Uterus (tissue), 4 donors: ENCODE results near the gene CDH24. TPM values are rescaled to one million over a fixed set of nuclear protein-coding genes. Genes with fewer than 3 reads are reported as not detected.
"Not testable (repeated sequence)": the region's sequence is repeated elsewhere in the genome, so short reads cannot be mapped to it uniquely, and the experiment has no call there.

ENCODE experiments used
- DNase-seq, 2 donors: peaks; one replicate each; pipeline ENCODE4 v3.0.0-alpha.2; 2019 to 2020
- H3K27ac ChIP-seq, 2 donors: fragments of 200-600 bp; sonication (generic); 1 replicate in 1 of 2; 2 replicates in 1 of 2; pipeline ENCODE4 v1.5.1; 2016 to 2018
- H3K27me3 ChIP-seq, 2 donors: fragments of 200-600 bp; sonication (generic); one replicate each; pipeline ENCODE4 v1.5.1; 2018 to 2019; ENCODE audit warnings: control low read depth in 1 of 2
- H3K36me3 ChIP-seq, 2 donors: fragments of 200-600 bp; sonication (generic); one replicate each; pipeline ENCODE4 v1.5.1; 2019; ENCODE audit warnings: control low read depth in 1 of 2
- H3K4me1 ChIP-seq, 2 donors: fragments of 200-600 bp; sonication (generic); one replicate each; pipeline ENCODE4 v1.5.1; 2018 to 2019; ENCODE audit warnings: control low read depth in 1 of 2
- H3K4me3 ChIP-seq, 2 donors: fragments of 200-600 bp; sonication (generic); 1 replicate in 1 of 2; 2 replicates in 1 of 2; pipeline ENCODE4 v1.5.1; 2018 to 2019; ENCODE audit warnings: mild to moderate bottlenecking in 1 of 2
- H3K9me3 ChIP-seq, 2 donors: fragments of 200-600 bp; sonication (generic); one replicate each; pipeline ENCODE4 v1.5.1; 2019; ENCODE audit warnings: control low read depth in 1 of 2
- CTCF ChIP-seq, 4 experiments: fragments of 200-600 bp in 2 of 4; fragments of 450-650 bp in 2 of 4; sonication (generic) in 2 of 4; IDR thresholded peaks; one replicate each; pipeline ENCODE4 v1.5.1; 2016 to 2019; ENCODE audit warnings: antibody characterized with exemption in 4 of 4, mild to moderate bottlenecking in 2 of 4, moderate library complexity in 1 of 4
- POLR2A ChIP-seq, 2 donors: fragments of 450-650 bp; IDR thresholded peaks; one replicate each; pipeline ENCODE4 v1.6.1; 2016; ENCODE audit warnings: antibody characterized with exemption in 2 of 2, mild to moderate bottlenecking in 1 of 2, moderate library complexity in 1 of 2
- intact Hi-C: fragments of 100-400 bp; cut with DNase I; formaldehyde crosslinking; loops from one replicate; pipeline ENCODE4 v1.15.1; 2023; ENCODE audit warnings: low total_unique reads
- total RNA-seq, 4 donors: library from RNA; depleted of rRNA in 3 of 4; stranded (reverse); fragments of >200 nt in 3 of 4; gene quantifications; one replicate each; pipeline versions ENCODE4 v1.1.0 to v1.2.4, GENCODE V29; 2014 to 2023
- donor health status: DM: yes; HTN: yes; CAD: no.

CDH24 gene
- total RNA-seq, 4 donors from 2014 or later, result 6.5 to 18.0 (median 13.8) TPM

- no peak overlapping the region for H3K27ac ChIP-seq
- TF ChIP-seq CTCF (IDR thresholded peaks at IDR 0.05) (no peak), POLR2A (IDR thresholded peaks at IDR 0.05) (no peak)
- H3K36me3 ChIP-seq, result no peaks in the 10 kb centered on the region
- H3K9me3 ChIP-seq, result no peaks in the 10 kb centered on the region
- H3K4me1 ChIP-seq, result no peaks in the 10 kb centered on the region
- no peaks in the 10 kb centered on the region for H3K27me3 ChIP-seq
- no peak overlapping the region for H3K4me3 ChIP-seq
- intact Hi-C loops, result no loop called here
- no peak for DNase-seq
Measured at GRCh38 chr14:23017091-23017490, 40.2 kb downstream of the CDH24 start.

GRCh38 chr14:23015618-23016017, 41.7 kb downstream of the CDH24 start:
- Histone ChIP-seq H3K9me3 (no peaks in the 10 kb centered on the region), H3K4me3 (no peak overlapping the region), H3K36me3 (no peaks in the 10 kb centered on the region), H3K4me1 (no peaks in the 10 kb centered on the region), H3K27ac (no peak overlapping the region), H3K27me3 (no peaks in the 10 kb centered on the region)
- no peak for DNase-seq
- TF ChIP-seq CTCF (IDR thresholded peaks at IDR 0.05) (no peak), POLR2A (IDR thresholded peaks at IDR 0.05) (no peak)
- intact Hi-C loops, result no loop called here

GRCh38 chr14:23013749-23014054, 43.6 kb downstream of the CDH24 start:
- DNase-seq, H3K27me3 ChIP-seq, H3K27ac ChIP-seq, intact Hi-C loops, H3K9me3 ChIP-seq, H3K4me1 ChIP-seq, H3K4me3 ChIP-seq, H3K36me3 ChIP-seq: not testable (repeated sequence)

- intact Hi-C loops, result no loop called here
- Histone ChIP-seq H3K27me3 (no peaks in the 10 kb centered on the region), H3K4me1 (no peaks in the 10 kb centered on the region), H3K36me3 (no peaks in the 10 kb centered on the region), H3K27ac (no peak overlapping the region), H3K9me3 (no peaks in the 10 kb centered on the region), H3K4me3 (no peak overlapping the region)
- no peak for TF ChIP-seq CTCF (IDR thresholded peaks at IDR 0.05)
- no peak for TF ChIP-seq POLR2A (IDR thresholded peaks at IDR 0.05)
- no peak for DNase-seq
Measured at GRCh38 chr14:23013054-23013748, 44.1 kb downstream of the CDH24 start.

- Histone ChIP-seq H3K4me3 (peak within 1 kb of the TSS; percentile 31 to 57), H3K27me3 (no peaks in the 10 kb centered on the region), H3K9me3 (no peaks in the 10 kb centered on the region), H3K36me3 (no peaks in the 10 kb centered on the region), H3K4me1 (no peaks in the 10 kb centered on the region), H3K27ac (peak within 1 kb of the TSS; percentile 91 to 94)
- TF ChIP-seq CTCF (IDR thresholded peaks at IDR 0.05) (no peak), POLR2A (IDR thresholded peaks at IDR 0.05) (peak; percentile 32 to 56)
- intact Hi-C loops, result no loop called here
- DNase-seq, result peak; percentile 80 to 81
Measured at GRCh38 chr14:23009939-23010726, 47.2 kb downstream of the CDH24 start, which contains the start of gene C14orf93. Gene C14orf93, minus strand, starts transcription at chr14:23010143. Its CDS starts 11,120 bp downstream, at chr14:22999023.
